ENCODE data around the gene PYCR2.

The PYCR2 gene

GRCh38 chr1:225876900-225877510 lies 47.0 kb downstream of the PYCR2 start:
- TF ChIP-seq CTCF (IDR thresholded peaks at IDR 0.05; ENCODE audit: insufficient read depth, low read depth, low read length, missing control alignments) = no peak
- no peak for DNase-seq (ENCODE audit: low read depth)
- H3K4me3 ChIP-seq (ENCODE audit: low read length) = no peak overlapping the region

GRCh38 chr1:225875044-225875815 lies 48.8 kb downstream of the PYCR2 start:
- no peak for TF ChIP-seq CTCF (IDR thresholded peaks at IDR 0.05; ENCODE audit: insufficient read depth, low read depth, low read length, missing control alignments)
- no peak overlapping the region for H3K4me3 ChIP-seq (ENCODE audit: low read length)
- peak; percentile 87 for DNase-seq (ENCODE audit: low read depth)

DNA sequence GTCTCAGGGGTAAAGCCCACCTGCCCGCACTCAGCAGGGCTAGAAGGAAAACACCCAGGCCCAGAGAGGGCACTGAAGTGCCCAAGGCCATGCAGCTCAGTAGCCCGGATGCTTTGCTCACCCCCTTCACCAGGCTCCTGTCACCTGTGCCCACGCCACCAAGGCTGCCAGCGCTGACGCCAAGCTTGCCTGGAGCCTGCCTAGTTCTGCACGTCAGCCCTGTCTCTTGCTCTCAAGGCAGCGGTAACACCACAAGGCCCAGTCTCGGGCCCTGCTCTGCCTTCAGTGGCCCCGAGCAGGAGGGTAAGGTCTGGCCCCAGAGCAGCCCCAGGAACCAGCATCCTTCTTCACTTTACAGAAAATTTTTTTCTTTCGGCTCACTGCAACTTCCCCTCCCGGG lies 49.6 kb downstream of the PYCR2 start:
- no peak overlapping the region for H3K4me3 ChIP-seq (ENCODE audit: low read length)
- DNase-seq (ENCODE audit: low read depth) = no peak
- no peak for TF ChIP-seq CTCF (IDR thresholded peaks at IDR 0.05; ENCODE audit: insufficient read depth, low read depth, low read length, missing control alignments)

- TF ChIP-seq CTCF (IDR thresholded peaks at IDR 0.05; ENCODE audit: insufficient read depth, low read depth, low read length, missing control alignments) = no peak
- no peak overlapping the region for H3K4me3 ChIP-seq (ENCODE audit: low read length)
- no peak for DNase-seq (ENCODE audit: low read depth)
Measured at GRCh38 chr1:225873281-225873850, 50.7 kb downstream of the PYCR2 start.

DNA sequence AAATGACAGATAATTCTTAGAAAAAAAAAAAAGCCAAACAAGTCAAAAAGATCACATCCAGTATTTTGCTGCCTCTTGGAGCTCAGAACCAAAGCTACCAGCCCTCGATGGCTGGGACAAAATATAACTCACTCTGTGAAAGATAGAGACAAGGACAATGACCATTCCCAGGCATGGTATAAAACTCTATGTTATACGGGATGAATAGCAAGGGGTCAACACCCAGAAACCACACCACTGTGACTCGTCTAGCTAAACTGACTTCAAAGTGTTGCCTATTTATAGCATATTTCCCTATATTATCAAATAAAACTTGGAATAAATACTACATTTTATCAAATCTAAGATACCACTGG lies 52.0 kb downstream of the PYCR2 start:
- no peak for TF ChIP-seq CTCF (IDR thresholded peaks at IDR 0.05; ENCODE audit: insufficient read depth, low read depth, low read length, missing control alignments)
- no peak overlapping the region for H3K4me3 ChIP-seq (ENCODE audit: low read length)
- DNase-seq (ENCODE audit: low read depth) = no peak

GRCh38 chr1:225871359-225872074 lies 52.5 kb downstream of the PYCR2 start:
- peak; percentile 53 for DNase-seq (ENCODE audit: low read depth)
- TF ChIP-seq CTCF (IDR thresholded peaks at IDR 0.05; ENCODE audit: insufficient read depth, low read depth, low read length, missing control alignments) = no peak
- H3K4me3 ChIP-seq (ENCODE audit: low read length) = no peak overlapping the region
